ENCODE measurements around the gene CAPSL.

DNA sequence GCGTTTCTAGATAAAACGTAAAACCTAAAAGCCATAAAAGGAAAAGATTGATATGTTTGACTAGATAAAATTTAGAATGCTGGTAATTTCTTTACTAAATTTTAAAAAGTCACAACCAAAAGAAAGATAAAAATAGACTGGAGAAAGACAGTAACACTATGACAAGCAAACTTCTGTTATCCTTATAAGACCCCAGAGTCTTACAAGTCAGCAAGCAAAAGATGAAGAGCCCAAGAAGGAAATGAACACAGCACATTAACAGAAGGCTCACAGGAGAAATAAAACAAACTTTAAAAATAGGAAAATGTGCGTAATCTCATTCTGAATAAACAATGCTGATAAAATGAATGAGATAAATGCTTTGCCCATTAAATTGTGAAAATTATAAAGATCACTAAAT, 52.0 kb downstream of the CAPSL start:
- TF ChIP-seq POLR2AphosphoS5 (IDR thresholded peaks at IDR 0.05; ENCODE audit: insufficient read depth, low read depth, low read length): no peak
- TF ChIP-seq, protein P1, sequence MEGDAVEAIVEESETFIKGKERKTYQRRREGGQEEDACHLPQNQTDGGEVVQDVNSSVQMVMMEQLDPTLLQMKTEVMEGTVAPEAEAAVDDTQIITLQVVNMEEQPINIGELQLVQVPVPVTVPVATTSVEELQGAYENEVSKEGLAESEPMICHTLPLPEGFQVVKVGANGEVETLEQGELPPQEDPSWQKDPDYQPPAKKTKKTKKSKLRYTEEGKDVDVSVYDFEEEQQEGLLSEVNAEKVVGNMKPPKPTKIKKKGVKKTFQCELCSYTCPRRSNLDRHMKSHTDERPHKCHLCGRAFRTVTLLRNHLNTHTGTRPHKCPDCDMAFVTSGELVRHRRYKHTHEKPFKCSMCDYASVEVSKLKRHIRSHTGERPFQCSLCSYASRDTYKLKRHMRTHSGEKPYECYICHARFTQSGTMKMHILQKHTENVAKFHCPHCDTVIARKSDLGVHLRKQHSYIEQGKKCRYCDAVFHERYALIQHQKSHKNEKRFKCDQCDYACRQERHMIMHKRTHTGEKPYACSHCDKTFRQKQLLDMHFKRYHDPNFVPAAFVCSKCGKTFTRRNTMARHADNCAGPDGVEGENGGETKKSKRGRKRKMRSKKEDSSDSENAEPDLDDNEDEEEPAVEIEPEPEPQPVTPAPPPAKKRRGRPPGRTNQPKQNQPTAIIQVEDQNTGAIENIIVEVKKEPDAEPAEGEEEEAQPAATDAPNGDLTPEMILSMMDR (IDR thresholded peaks at IDR 0.05; ENCODE audit: extremely low read depth in 1 of 2, insufficient read depth in 1 of 2, low read depth in 1 of 2, low read length in 2 of 2): no peak
- TF ChIP-seq EZH2 (IDR thresholded peaks at IDR 0.05; ENCODE audit: borderline replicate concordance, low read depth, low read length, severe bottlenecking): no peak
- TF ChIP-seq POLR2A (IDR thresholded peaks at IDR 0.05; ENCODE audit: low read depth, low read length): no peak
- no peak for TF ChIP-seq JUN (IDR thresholded peaks at IDR 0.05; ENCODE audit: borderline replicate concordance, insufficient read depth, insufficient read length, low read depth)
- TF ChIP-seq, protein P2, sequence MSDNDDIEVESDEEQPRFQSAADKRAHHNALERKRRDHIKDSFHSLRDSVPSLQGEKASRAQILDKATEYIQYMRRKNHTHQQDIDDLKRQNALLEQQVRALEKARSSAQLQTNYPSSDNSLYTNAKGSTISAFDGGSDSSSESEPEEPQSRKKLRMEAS (IDR thresholded peaks at IDR 0.05; ENCODE audit: insufficient read depth, insufficient read length): no peak

All from endothelial cell of umbilical vein (primary cell).